PC-9 (cell line): Measurements from ENCODE around the gene CTR9. TPM values are rescaled to one million over a fixed set of nuclear protein-coding genes. Genes with fewer than 3 reads are reported as not detected.

Experiments used
- BruUV-seq: library from RNA; stranded (reverse); fragments of 400-500 nt; replicated peaks from 2 replicates; lab custom pipeline; 2021; lab: Mats Ljungman, UMichigan
- CTCF ChIA-PET: fragments of 300-600 bp; sonication (Branson Sonifier 250); formaldehyde crosslinking; loops from one replicate; lab custom pipeline; 2022; ENCODE audit warnings: antibody characterized with exemption; lab: Charles Lee
- POLR2A ChIA-PET: fragments of 300-600 bp; sonication (Branson Sonifier 250); formaldehyde crosslinking; loops from one replicate; lab custom pipeline; 2022; ENCODE audit warnings: antibody characterized with exemption; ENCODE audit not compliant: unreplicated experiment; lab: Charles Lee
- DNase-seq, 2 experiments: peaks; one replicate each; pipeline versions ENCODE4 v3.0.0 to v3.0.0-alpha.2; 2015 to 2022; ENCODE audit warnings: mixed read lengths in 1 of 2
- H2AFZ ChIP-seq: fragments of 200-600 bp; sonication (generic); 2 replicates; pipeline ENCODE4 v1.8.1; 2017; ENCODE audit warnings: antibody characterized with exemption
- H3F3A ChIP-seq: fragments of 200-600 bp; sonication (generic); 2 replicates; pipeline ENCODE4 v1.8.1; 2017; ENCODE audit warnings: antibody characterized with exemption, mild to moderate bottlenecking, low read depth; ENCODE audit not compliant: insufficient read depth
- H3K27ac ChIP-seq: fragments of 200-600 bp; sonication (generic); 2 replicates; pipeline ENCODE4 v1.6.1; 2016; ENCODE audit warnings: mixed run types
- H3K27me3 ChIP-seq: fragments of 200-600 bp; sonication (generic); 2 replicates; pipeline ENCODE4 v1.6.1; 2016; ENCODE audit warnings: low read depth, mixed run types; ENCODE audit not compliant: insufficient read depth
- H3K36me3 ChIP-seq: fragments of 200-600 bp; sonication (generic); 2 replicates; pipeline ENCODE4 v1.6.1; 2016; ENCODE audit warnings: low read depth, mixed run types
- H3K4me1 ChIP-seq: fragments of 200-600 bp; sonication (generic); replicated peaks from 2 replicates; pipeline ENCODE4 v1.6.1; 2016; ENCODE audit warnings: mixed run types; ENCODE audit not compliant: insufficient read depth
- H3K4me2 ChIP-seq: fragments of 200-600 bp; sonication (generic); 2 replicates; pipeline ENCODE4 v1.6.1; 2017; ENCODE audit warnings: mixed run types
- H3K4me3 ChIP-seq: fragments of 200-600 bp; sonication (generic); 2 replicates; pipeline ENCODE4 v1.6.1; 2016; ENCODE audit warnings: mixed run types
- H3K79me2 ChIP-seq: fragments of 200-600 bp; sonication (generic); 2 replicates; pipeline ENCODE4 v1.6.1; 2017; ENCODE audit warnings: low read depth, mixed run types
- H3K9me2 ChIP-seq: fragments of 200-600 bp; sonication (generic); 2 replicates; pipeline ENCODE4 v1.8.1; 2017; ENCODE audit warnings: mild to moderate bottlenecking; ENCODE audit not compliant: insufficient read depth
- H3K9me3 ChIP-seq: fragments of 200-600 bp; sonication (generic); 2 replicates; pipeline ENCODE4 v1.8.1; 2016; ENCODE audit warnings: low read depth; ENCODE audit not compliant: insufficient read depth
- H4K20me1 ChIP-seq: fragments of 200-600 bp; sonication (generic); 2 replicates; pipeline ENCODE4 v1.8.1; 2017; ENCODE audit not compliant: insufficient read depth
- CTCF ChIP-seq: fragments of 200-600 bp; sonication (generic); conservative IDR thresholded peaks from 2 replicates; pipeline ENCODE4 v1.6.1; 2017; ENCODE audit warnings: mixed run types, antibody characterized with exemption, mild to moderate bottlenecking, moderate library complexity
- EZH2 ChIP-seq: fragments of 200-600 bp; sonication (generic); IDR thresholded peaks from 2 replicates; pipeline ENCODE4 v1.8.0; 2017; ENCODE audit warnings: antibody characterized with exemption, low read depth
- intact Hi-C: fragments of 100-400 bp; cut with micrococcal nuclease; formaldehyde crosslinking; loops from one replicate; pipeline ENCODE4 v1.10.0; 2022; ENCODE audit not compliant: unreplicated experiment
- total RNA-seq: library from RNA; stranded (reverse); gene quantifications from 2 replicates; pipeline ENCODE4 v1.2.3, GENCODE V29; 2021

CTR9 gene
- total RNA-seq, 1 experiment from 2014 or later = 19.7 TPM

GRCh38 chr11:10803676-10804075 is 52.6 kb downstream of the CTR9 start:
- Histone ChIP-seq H3K9me2 (no peaks in the 10 kb centered on the region), H3F3A (peaks cover 78% of the 10 kb centered on the region), H3K27ac (no peak overlapping the region), H3K4me2 (no peak overlapping the region), H2AFZ (no peak overlapping the region), H3K4me1 (peaks cover 13% of the 10 kb centered on the region), H4K20me1 (peaks cover 6% of the 10 kb centered on the region; the same call in 1 of the 2 replicates), H3K4me3 (no peak overlapping the region), H3K79me2 (peaks cover 53% of the 10 kb centered on the region), H3K9me3 (no peaks in the 10 kb centered on the region), H3K36me3 (peaks cover 79% of the 10 kb centered on the region), H3K27me3 (no peaks in the 10 kb centered on the region)
- CTCF ChIA-PET = no interaction called here
- BruUV-seq = no TSS peak
- POLR2A ChIA-PET = interaction anchor here (0.7 kb wide), 1 partner anchor 48 kb away, joined by 4 read pairs; no protein-coding TSS in a partner anchor
- DNase-seq = no peak
- TF ChIP-seq CTCF (no peak), EZH2 (no peak)
- intact Hi-C loops = no loop called here

- CTCF ChIA-PET = no interaction called here
- POLR2A ChIA-PET = no interaction called here
- Histone ChIP-seq H3K4me2 (peak overlapping the region; percentile 81), H4K20me1 (peaks cover 6% of the 10 kb centered on the region; the same call in 1 of the 2 replicates), H3F3A (peaks cover 59% of the 10 kb centered on the region), H3K9me2 (no peaks in the 10 kb centered on the region), H3K4me1 (peaks cover 13% of the 10 kb centered on the region), H3K4me3 (no peak overlapping the region), H3K9me3 (no peaks in the 10 kb centered on the region), H2AFZ (no peak overlapping the region), H3K36me3 (peaks cover 64% of the 10 kb centered on the region), H3K27me3 (no peaks in the 10 kb centered on the region), H3K27ac (no peak overlapping the region), H3K79me2 (peaks cover 60% of the 10 kb centered on the region)
- BruUV-seq = no TSS peak
- DNase-seq = no peak
- TF ChIP-seq CTCF (no peak), EZH2 (no peak)
- intact Hi-C loops = loop anchor here (5.0 kb wide), 1 partner anchor 37 kb away; no protein-coding TSS in a partner anchor
These were observed 54.7 kb downstream of the CTR9 start for GRCh38 chr11:10805741-10806140.

- peaks cover 60% of the 10 kb centered on the region for H3K36me3 ChIP-seq
- H3K4me3 ChIP-seq = peak overlapping the region; percentile 93; the same call in 1 of the 2 replicates
- no peak for DNase-seq
- ChIA-PET CTCF (no interaction called here), POLR2A (interaction anchor here (0.6 to 0.7 kb wide), 2 partner anchors 197 to 199 kb away, joined by 6 read pairs; no protein-coding TSS in a partner anchor)
- H3K4me2 ChIP-seq = peak overlapping the region; percentile 81
- no peaks in the 10 kb centered on the region for H3K27me3 ChIP-seq
- no peak overlapping the region for H2AFZ ChIP-seq
- H3K4me1 ChIP-seq = peaks cover 13% of the 10 kb centered on the region
- no peak for TF ChIP-seq EZH2
- TF ChIP-seq CTCF = no peak
- H3K9me2 ChIP-seq = no peaks in the 10 kb centered on the region
- no peaks in the 10 kb centered on the region for H3K9me3 ChIP-seq
- peaks cover 55% of the 10 kb centered on the region for H3F3A ChIP-seq
- H3K27ac ChIP-seq = no peak overlapping the region
- intact Hi-C loops = loop anchor here (5.0 kb wide), 1 partner anchor 36 kb away; no protein-coding TSS in a partner anchor
- peaks cover 60% of the 10 kb centered on the region for H3K79me2 ChIP-seq
- peaks cover 6% of the 10 kb centered on the region; the same call in 1 of the 2 replicates for H4K20me1 ChIP-seq
- no TSS peak for BruUV-seq
These were observed 55.2 kb downstream of the CTR9 start for GRCh38 chr11:10806206-10806605.
